HepG2 (cell line): Measurements from ENCODE around the gene PPP1R18. TPM values are rescaled to one million over a fixed set of nuclear protein-coding genes. Genes with fewer than 3 reads are reported as not detected.

Experiments used
- CBFB ChIP-seq: sonication (generic); formaldehyde crosslinking; IDR thresholded peaks from 2 replicates; pipeline ENCODE4 v1.4.0; 2020; ENCODE audit warnings: missing genetic modification reagents
- FOXA1 ChIP-seq, 2 experiments: fragments of 450-650 bp in 1 of 2; sonication (generic) in 1 of 2; formaldehyde crosslinking in 1 of 2; IDR thresholded peaks; 2 replicates each; pipeline versions ENCODE4 v1.4.0 to v1.6.1; 2016 to 2020; ENCODE audit warnings: missing genetic modification reagents in 1 of 2
- HNF4A ChIP-seq: sonication (generic); formaldehyde crosslinking; IDR thresholded peaks from 2 replicates; pipeline ENCODE4 v1.4.0; 2020; ENCODE audit warnings: missing genetic modification reagents
- MEIS1 ChIP-seq: sonication (generic); formaldehyde crosslinking; IDR thresholded peaks from 2 replicates; pipeline ENCODE4 v1.9.0; 2021; ENCODE audit warnings: mild to moderate bottlenecking, missing genetic modification reagents, moderate library complexity, borderline replicate concordance
- NBN ChIP-seq: fragments of 450-650 bp; conservative IDR thresholded peaks from 2 replicates; pipeline ENCODE4 v1.6.1; 2017
- SMAD3 ChIP-seq: sonication (generic); formaldehyde crosslinking; IDR thresholded peaks from 2 replicates; pipeline ENCODE4 v1.4.0; 2020; ENCODE audit warnings: missing genetic modification reagents
- SRSF4 ChIP-seq: fragments of 200-400 bp; formaldehyde crosslinking; IDR thresholded peaks from one replicate; pipeline ENCODE4 v1.6.1; 2018; ENCODE audit warnings: mild to moderate bottlenecking, low read depth, low read length, moderate library complexity; ENCODE audit not compliant: poor library complexity, severe bottlenecking
- ZBTB21 ChIP-seq: sonication (generic); formaldehyde crosslinking; IDR thresholded peaks from 2 replicates; pipeline ENCODE4 v1.4.0; 2020; ENCODE audit warnings: missing genetic modification reagents
- ZFP90 ChIP-seq: sonication (generic); formaldehyde crosslinking; IDR thresholded peaks from 2 replicates; pipeline ENCODE4 v1.8.0; 2022; ENCODE audit warnings: missing genetic modification reagents, mild to moderate bottlenecking, inconsistent platforms, borderline replicate concordance
- ZNF124 ChIP-seq: sonication (generic); formaldehyde crosslinking; IDR thresholded peaks from 2 replicates; pipeline ENCODE4 v1.4.0; 2020; ENCODE audit warnings: missing genetic modification reagents
- ZNF205 ChIP-seq: IDR thresholded peaks from 2 replicates; pipeline ENCODE4 v1.6.1; 2018; ENCODE audit warnings: missing biosample characterization, missing genetic modification reagents
- ZNF274 ChIP-seq: sonication (generic); formaldehyde crosslinking; IDR thresholded peaks from 2 replicates; pipeline ENCODE4 v1.5.1; 2020; ENCODE audit warnings: mild to moderate bottlenecking, missing genetic modification reagents
- polyA plus RNA-seq, 8 experiments: library from polyadenylated mRNA; depleted of rRNA in 3 of 8; stranded (reverse) in 7 of 8; unstranded in 1 of 8; fragments of >200 nt; fragmentation: Illumina TruSeq in 4 of 8; extraction: Trizol in 4 of 8; gene quantifications; 2 replicates each; pipeline versions ENCODE4 v1.2.1 to v1.2.3, GENCODE V29; 2011 to 2016; ENCODE audit warnings: low read depth in 4 of 8, missing spikeins in 1 of 8, mixed read lengths in 1 of 8; ENCODE audit not compliant: insufficient read depth in 1 of 8
- total RNA-seq, 5 experiments: library from RNA; depleted of rRNA; stranded (reverse); fragments of >200 nt; fragmentation: Illumina TruSeq; extraction: Trizol; gene quantifications; 2 replicates each; pipeline ENCODE4 v1.2.3, GENCODE V29; 2016; ENCODE audit warnings: low read depth in 1 of 5
- TF ChIP-seq, protein P1 (sequence below): sonication (generic); formaldehyde crosslinking; IDR thresholded peaks from 2 replicates; pipeline ENCODE4 v1.4.0; 2020; ENCODE audit warnings: low read depth, missing genetic modification reagents
- TF ChIP-seq, protein P2 (sequence below): IDR thresholded peaks from 2 replicates; pipeline ENCODE4 v1.6.1; 2016; ENCODE audit warnings: low read depth, borderline replicate concordance
- TF ChIP-seq, protein P3 (sequence below): sonication (generic); formaldehyde crosslinking; IDR thresholded peaks from 2 replicates; pipeline ENCODE4 v1.8.0; 2022; ENCODE audit warnings: mild to moderate bottlenecking, missing genetic modification reagents, moderate library complexity
- TF ChIP-seq, protein P4 (sequence below): sonication (generic); formaldehyde crosslinking; IDR thresholded peaks from 2 replicates; pipeline ENCODE4 v1.4.0; 2020; ENCODE audit warnings: missing genetic modification reagents
- TF ChIP-seq, protein P5 (sequence below): sonication (generic); formaldehyde crosslinking; IDR thresholded peaks from 2 replicates; pipeline ENCODE4 v1.4.0; 2020; ENCODE audit warnings: missing genetic modification reagents

Gene PPP1R18
- total and polyA plus RNA-seq, 2 of the 13 experiments (the other 11 are each of a cell fraction or from before 2014, with no cell fraction given): 4.9 to 9.2 TPM

- TF ChIP-seq, protein P1, sequence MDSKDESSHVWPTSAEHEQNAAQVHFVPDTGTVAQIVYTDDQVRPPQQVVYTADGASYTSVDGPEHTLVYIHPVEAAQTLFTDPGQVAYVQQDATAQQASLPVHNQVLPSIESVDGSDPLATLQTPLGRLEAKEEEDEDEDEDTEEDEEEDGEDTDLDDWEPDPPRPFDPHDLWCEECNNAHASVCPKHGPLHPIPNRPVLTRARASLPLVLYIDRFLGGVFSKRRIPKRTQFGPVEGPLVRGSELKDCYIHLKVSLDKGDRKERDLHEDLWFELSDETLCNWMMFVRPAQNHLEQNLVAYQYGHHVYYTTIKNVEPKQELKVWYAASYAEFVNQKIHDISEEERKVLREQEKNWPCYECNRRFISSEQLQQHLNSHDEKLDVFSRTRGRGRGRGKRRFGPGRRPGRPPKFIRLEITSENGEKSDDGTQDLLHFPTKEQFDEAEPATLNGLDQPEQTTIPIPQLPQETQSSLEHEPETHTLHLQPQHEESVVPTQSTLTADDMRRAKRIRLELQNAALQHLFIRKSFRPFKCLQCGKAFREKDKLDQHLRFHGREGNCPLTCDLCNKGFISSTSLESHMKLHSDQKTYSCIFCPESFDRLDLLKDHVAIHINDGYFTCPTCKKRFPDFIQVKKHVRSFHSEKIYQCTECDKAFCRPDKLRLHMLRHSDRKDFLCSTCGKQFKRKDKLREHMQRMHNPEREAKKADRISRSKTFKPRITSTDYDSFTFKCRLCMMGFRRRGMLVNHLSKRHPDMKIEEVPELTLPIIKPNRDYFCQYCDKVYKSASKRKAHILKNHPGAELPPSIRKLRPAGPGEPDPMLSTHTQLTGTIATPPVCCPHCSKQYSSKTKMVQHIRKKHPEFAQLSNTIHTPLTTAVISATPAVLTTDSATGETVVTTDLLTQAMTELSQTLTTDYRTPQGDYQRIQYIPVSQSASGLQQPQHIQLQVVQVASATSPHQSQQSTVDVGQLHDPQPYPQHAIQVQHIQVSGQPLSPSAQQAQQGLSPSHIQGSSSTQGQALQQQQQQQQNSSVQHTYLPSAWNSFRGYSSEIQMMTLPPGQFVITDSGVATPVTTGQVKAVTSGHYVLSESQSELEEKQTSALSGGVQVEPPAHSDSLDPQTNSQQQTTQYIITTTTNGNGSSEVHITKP (CRISPR knock-in tag): peak; percentile 58; the same call in 1 of the 2 replicates
- TF ChIP-seq CBFB (CRISPR knock-in tag) (peak; percentile 85; the same call in 1 of the 2 replicates), ZFP90 (CRISPR knock-in tag) (peak; percentile 40; the same call in 1 of the 2 replicates), MEIS1 (CRISPR knock-in tag) (peak; percentile 53), ZBTB21 (CRISPR knock-in tag) (no peak), NBN (no peak), SRSF4 (no peak), ZNF124 (CRISPR knock-in tag) (peak; percentile 79; the same call in 1 of the 2 replicates), ZNF205 (CRISPR knock-in tag) (no peak), ZNF274 (CRISPR knock-in tag) (0 out of 2 replicates have a peak, but pooled peaks have one; percentile 34), HNF4A (CRISPR knock-in tag) (peak; percentile 72), SMAD3 (peak; percentile 74), FOXA1 (IDR thresholded peaks at IDR 0.05) (no peak), FOXA1 (CRISPR knock-in tag; IDR thresholded peaks at IDR 0.05) (peak; percentile 37; the same call in 1 of the 2 replicates)
- TF ChIP-seq, protein P2, sequence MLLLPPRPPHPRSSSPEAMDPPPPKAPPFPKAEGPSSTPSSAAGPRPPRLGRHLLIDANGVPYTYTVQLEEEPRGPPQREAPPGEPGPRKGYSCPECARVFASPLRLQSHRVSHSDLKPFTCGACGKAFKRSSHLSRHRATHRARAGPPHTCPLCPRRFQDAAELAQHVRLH: peak; percentile 84; the same call in 1 of the 2 replicates
- TF ChIP-seq, protein P3, sequence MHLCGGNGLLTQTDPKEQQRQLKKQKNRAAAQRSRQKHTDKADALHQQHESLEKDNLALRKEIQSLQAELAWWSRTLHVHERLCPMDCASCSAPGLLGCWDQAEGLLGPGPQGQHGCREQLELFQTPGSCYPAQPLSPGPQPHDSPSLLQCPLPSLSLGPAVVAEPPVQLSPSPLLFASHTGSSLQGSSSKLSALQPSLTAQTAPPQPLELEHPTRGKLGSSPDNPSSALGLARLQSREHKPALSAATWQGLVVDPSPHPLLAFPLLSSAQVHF (CRISPR knock-in tag): no peak
- TF ChIP-seq, protein P4, sequence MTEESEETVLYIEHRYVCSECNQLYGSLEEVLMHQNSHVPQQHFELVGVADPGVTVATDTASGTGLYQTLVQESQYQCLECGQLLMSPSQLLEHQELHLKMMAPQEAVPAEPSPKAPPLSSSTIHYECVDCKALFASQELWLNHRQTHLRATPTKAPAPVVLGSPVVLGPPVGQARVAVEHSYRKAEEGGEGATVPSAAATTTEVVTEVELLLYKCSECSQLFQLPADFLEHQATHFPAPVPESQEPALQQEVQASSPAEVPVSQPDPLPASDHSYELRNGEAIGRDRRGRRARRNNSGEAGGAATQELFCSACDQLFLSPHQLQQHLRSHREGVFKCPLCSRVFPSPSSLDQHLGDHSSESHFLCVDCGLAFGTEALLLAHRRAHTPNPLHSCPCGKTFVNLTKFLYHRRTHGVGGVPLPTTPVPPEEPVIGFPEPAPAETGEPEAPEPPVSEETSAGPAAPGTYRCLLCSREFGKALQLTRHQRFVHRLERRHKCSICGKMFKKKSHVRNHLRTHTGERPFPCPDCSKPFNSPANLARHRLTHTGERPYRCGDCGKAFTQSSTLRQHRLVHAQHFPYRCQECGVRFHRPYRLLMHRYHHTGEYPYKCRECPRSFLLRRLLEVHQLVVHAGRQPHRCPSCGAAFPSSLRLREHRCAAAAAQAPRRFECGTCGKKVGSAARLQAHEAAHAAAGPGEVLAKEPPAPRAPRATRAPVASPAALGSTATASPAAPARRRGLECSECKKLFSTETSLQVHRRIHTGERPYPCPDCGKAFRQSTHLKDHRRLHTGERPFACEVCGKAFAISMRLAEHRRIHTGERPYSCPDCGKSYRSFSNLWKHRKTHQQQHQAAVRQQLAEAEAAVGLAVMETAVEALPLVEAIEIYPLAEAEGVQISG: peak; percentile 94
- TF ChIP-seq, protein P5, sequence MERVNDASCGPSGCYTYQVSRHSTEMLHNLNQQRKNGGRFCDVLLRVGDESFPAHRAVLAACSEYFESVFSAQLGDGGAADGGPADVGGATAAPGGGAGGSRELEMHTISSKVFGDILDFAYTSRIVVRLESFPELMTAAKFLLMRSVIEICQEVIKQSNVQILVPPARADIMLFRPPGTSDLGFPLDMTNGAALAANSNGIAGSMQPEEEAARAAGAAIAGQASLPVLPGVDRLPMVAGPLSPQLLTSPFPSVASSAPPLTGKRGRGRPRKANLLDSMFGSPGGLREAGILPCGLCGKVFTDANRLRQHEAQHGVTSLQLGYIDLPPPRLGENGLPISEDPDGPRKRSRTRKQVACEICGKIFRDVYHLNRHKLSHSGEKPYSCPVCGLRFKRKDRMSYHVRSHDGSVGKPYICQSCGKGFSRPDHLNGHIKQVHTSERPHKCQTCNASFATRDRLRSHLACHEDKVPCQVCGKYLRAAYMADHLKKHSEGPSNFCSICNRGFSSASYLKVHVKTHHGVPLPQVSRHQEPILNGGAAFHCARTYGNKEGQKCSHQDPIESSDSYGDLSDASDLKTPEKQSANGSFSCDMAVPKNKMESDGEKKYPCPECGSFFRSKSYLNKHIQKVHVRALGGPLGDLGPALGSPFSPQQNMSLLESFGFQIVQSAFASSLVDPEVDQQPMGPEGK (CRISPR knock-in tag): peak; percentile 54; the same call in 1 of the 2 replicates
Measured at GRCh38 chr6:30678964-30679726, 7.3 kb downstream of the PPP1R18 start (continued).
